NCI-H187 (cell line): ENCODE results near the gene SNX20.

Source experiments
- DNase-seq, 2 experiments: peaks; one replicate each; lab custom pipeline; 2025; lab: John Stamatoyannopoulos, UW

SNX20 gene

GRCh38 chr16:50681021-50681885, at the start of gene SNX20:
Gene SNX20 (minus strand): TSS chr16:50681312. CDS start chr16:50677526, 3,786 bp downstream.
- DNase-seq, result no peak

GRCh38 chr16:50724306-50724705, 43.2 kb upstream of the SNX20 start:
- no peak for DNase-seq

GRCh38 chr16:50722960-50723359, 41.8 kb upstream of the SNX20 start:
- no peak for DNase-seq

GRCh38 chr16:50722405-50722737, 41.3 kb upstream of the SNX20 start:
- no peak for DNase-seq

- no peak for DNase-seq
Measured at GRCh38 chr16:50721549-50722404, 40.7 kb upstream of the SNX20 start.

GRCh38 chr16:50719401-50720337, 38.6 kb upstream of the SNX20 start:
- DNase-seq, result no peak

- no peak for DNase-seq
Measured at GRCh38 chr16:50718761-50719400, 37.8 kb upstream of the SNX20 start.

GRCh38 chr16:50718061-50718760, 37.1 kb upstream of the SNX20 start:
- DNase-seq, result no peak

- no peak for DNase-seq
Measured at GRCh38 chr16:50717494-50717893, 36.4 kb upstream of the SNX20 start.

- no peak for DNase-seq
Measured at GRCh38 chr16:50717091-50717490, 36.0 kb upstream of the SNX20 start.

GRCh38 chr16:50712956-50713355, 31.8 kb upstream of the SNX20 start:
- no peak for DNase-seq

GRCh38 chr16:50712560-50712898, 31.4 kb upstream of the SNX20 start:
- DNase-seq, result no peak

- DNase-seq, result no peak
Measured at GRCh38 chr16:50711862-50712559, 30.9 kb upstream of the SNX20 start.

GRCh38 chr16:50711040-50711439, 29.9 kb upstream of the SNX20 start:
- no peak for DNase-seq

- DNase-seq, result no peak
Measured at GRCh38 chr16:50709980-50710379, 28.9 kb upstream of the SNX20 start.

- no peak for DNase-seq
Measured at GRCh38 chr16:50709061-50709684, 28.1 kb upstream of the SNX20 start.

- no peak for DNase-seq
Measured at GRCh38 chr16:50708373-50709060, 27.4 kb upstream of the SNX20 start.

- no peak for DNase-seq
Measured at GRCh38 chr16:50706250-50706649, 25.1 kb upstream of the SNX20 start.

GRCh38 chr16:50705436-50706110, 24.5 kb upstream of the SNX20 start:
- DNase-seq, result no peak
